Activated CD4-positive, alpha-beta T cell treated with anti-CD3 and anti-CD28 coated beads, Interleukin-2, amount 10 ng/mL, durations not matched to agents 7 days and 5 days (primary cell): ENCODE measurements around the gene SLC6A6. TPM values are rescaled to one million over a fixed set of nuclear protein-coding genes. Genes with fewer than 3 reads are reported as not detected.

ENCODE experiments used
- CTCF ChIA-PET: fragments of 350-600 bp; sonication (Branson Sonifier 250); formaldehyde crosslinking; loops from one replicate; lab custom pipeline; 2021; ENCODE audit warnings: antibody characterized with exemption; lab: Charles Lee
- POLR2A ChIA-PET: fragments of 350-600 bp; sonication (Branson Sonifier 250); formaldehyde crosslinking; loops from one replicate; lab custom pipeline; 2021; ENCODE audit warnings: antibody characterized with exemption; lab: Charles Lee
- DNase-seq: peaks from one replicate; pipeline ENCODE4 v3.0.0-alpha.2; 2020
- H3K27ac Mint-ChIP-seq: one replicate; pipeline ENCODE4 v1.8.0; 2021; ENCODE audit warnings: mild to moderate bottlenecking, moderate library complexity, mixed read lengths
- H3K27me3 Mint-ChIP-seq: one replicate; pipeline ENCODE4 v1.8.0; 2021; ENCODE audit warnings: mixed read lengths
- H3K36me3 Mint-ChIP-seq: one replicate; pipeline ENCODE4 v1.8.0; 2021; ENCODE audit warnings: low read depth, mixed read lengths
- H3K4me1 Mint-ChIP-seq: one replicate; pipeline ENCODE4 v1.8.0; 2021; ENCODE audit warnings: mixed read lengths
- H3K4me3 Mint-ChIP-seq: one replicate; pipeline ENCODE4 v1.8.0; 2021; ENCODE audit warnings: mild to moderate bottlenecking, moderate library complexity, mixed read lengths
- H3K9me3 Mint-ChIP-seq: one replicate; pipeline ENCODE4 v1.8.0; 2021; ENCODE audit warnings: mixed read lengths
- total RNA-seq, 2 experiments: library from RNA; stranded (reverse); gene quantifications; one replicate each; pipeline ENCODE4 v1.2.3, GENCODE V29; 2021

Gene SLC6A6
- total RNA-seq, 2 experiments from 2014 or later = 42.0 to 43.1 TPM

GRCh38 chr3:14376348-14377043, 25.9 kb upstream of the SLC6A6 start:
- H3K4me1 Mint-ChIP-seq = peaks cover 29% of the 10 kb centered on the region
- H3K36me3 Mint-ChIP-seq = no peaks in the 10 kb centered on the region
- H3K4me3 Mint-ChIP-seq = no peak overlapping the region
- ChIA-PET POLR2A (no interaction called here), CTCF (interaction anchor here (0.7 to 2.2 kb wide), 6 partner anchors 13 to 90 kb away, joined by 3 to 10 read pairs (median 4); no protein-coding TSS in a partner anchor)
- peaks cover 5% of the 10 kb centered on the region for H3K9me3 Mint-ChIP-seq
- peaks cover 2% of the 10 kb centered on the region for H3K27me3 Mint-ChIP-seq
- no peak for DNase-seq
- H3K27ac Mint-ChIP-seq = no peak overlapping the region

DNA sequence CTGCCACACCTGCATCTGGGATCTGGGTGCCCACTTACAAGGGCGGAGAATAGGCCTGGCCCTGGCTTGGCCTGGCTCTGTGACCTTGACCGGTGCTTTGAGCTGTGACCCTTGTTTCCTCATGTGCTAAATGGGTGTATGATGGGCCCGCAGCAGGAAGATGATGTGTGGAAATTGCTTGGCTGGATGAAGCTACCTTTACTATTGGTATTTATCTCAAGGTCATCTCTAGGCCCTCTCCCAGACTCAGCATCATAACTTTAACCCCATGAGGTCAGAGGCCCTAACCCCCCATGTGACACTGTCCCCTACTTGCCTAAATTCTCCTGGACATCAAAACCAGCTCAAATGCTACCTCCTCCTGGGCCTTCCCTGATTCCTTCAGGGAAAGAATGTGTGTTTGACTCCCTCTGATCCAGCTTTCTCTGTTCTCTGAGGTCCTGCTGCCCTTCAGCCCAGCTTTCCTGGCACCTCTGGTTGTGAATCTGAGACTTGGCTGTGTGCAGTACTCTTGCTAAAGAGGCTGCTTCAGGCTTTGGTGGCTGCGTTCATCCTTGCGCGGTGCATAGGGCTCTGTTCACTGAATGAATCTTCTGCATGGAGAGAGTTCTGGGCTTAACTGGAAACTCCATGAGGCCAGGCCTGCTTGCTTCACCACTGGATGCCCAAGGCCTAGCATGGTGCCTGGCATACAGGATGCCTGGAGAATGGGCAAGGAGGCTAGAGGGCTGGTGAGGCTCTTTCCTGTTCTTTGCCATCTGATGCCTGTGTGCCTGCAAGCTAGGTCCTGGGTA, 25.2 kb upstream of the SLC6A6 start:
- Mint-ChIP-seq H3K27ac (peak overlapping the region; percentile 80), H3K4me3 (no peak overlapping the region), H3K4me1 (peaks cover 29% of the 10 kb centered on the region), H3K36me3 (no peaks in the 10 kb centered on the region), H3K9me3 (peaks cover 5% of the 10 kb centered on the region), H3K27me3 (peaks cover 2% of the 10 kb centered on the region)
- CTCF ChIA-PET = interaction anchor here (0.7 to 2.2 kb wide), 8 partner anchors 12 to 135 kb away, joined by 3 to 10 read pairs (median 4); no protein-coding TSS in a partner anchor
- POLR2A ChIA-PET = no interaction called here
- DNase-seq = no peak

GRCh38 chr3:14377838-14378169, 24.6 kb upstream of the SLC6A6 start:
- POLR2A ChIA-PET = no interaction called here
- peaks cover 2% of the 10 kb centered on the region for H3K27me3 Mint-ChIP-seq
- peak; percentile 45 for DNase-seq
- CTCF ChIA-PET = interaction anchor here (1.0 to 2.2 kb wide), 8 partner anchors 8 to 135 kb away, joined by 3 to 10 read pairs (median 4); no protein-coding TSS in a partner anchor
- peaks cover 5% of the 10 kb centered on the region for H3K9me3 Mint-ChIP-seq
- H3K4me1 Mint-ChIP-seq = peaks cover 29% of the 10 kb centered on the region
- no peaks in the 10 kb centered on the region for H3K36me3 Mint-ChIP-seq
- H3K27ac Mint-ChIP-seq = peak overlapping the region; percentile 80
- no peak overlapping the region for H3K4me3 Mint-ChIP-seq

DNA sequence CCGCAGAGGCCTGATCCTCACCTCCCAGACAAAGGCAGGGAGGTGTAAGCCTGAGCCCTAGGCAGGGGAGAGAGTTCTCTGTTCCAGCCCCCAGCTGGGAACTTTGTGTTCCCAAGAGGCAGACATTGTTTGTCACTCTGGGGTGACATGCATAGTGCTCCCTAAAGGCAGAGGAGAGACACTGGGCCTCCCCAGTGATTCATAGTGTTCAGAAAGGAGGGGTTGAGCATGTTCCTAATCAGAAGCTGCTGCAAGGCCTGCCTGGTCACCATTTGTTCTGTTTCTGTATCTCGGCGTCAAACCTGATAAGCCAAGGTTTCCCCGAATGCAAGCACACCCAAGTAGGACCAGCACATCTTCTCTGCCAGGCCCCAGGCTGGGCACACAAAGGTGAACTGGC, 24.0 kb upstream of the SLC6A6 start:
- H3K36me3 Mint-ChIP-seq = no peaks in the 10 kb centered on the region
- H3K27me3 Mint-ChIP-seq = no peaks in the 10 kb centered on the region
- ChIA-PET POLR2A (interaction anchor here (0.6 kb wide), 1 partner anchor 927 kb away, joined by 3 read pairs; no protein-coding TSS in a partner anchor), CTCF (interaction anchor here (1.0 to 2.2 kb wide), 8 partner anchors 9 to 136 kb away, joined by 3 to 10 read pairs (median 4); no protein-coding TSS in a partner anchor)
- peaks cover 29% of the 10 kb centered on the region for H3K4me1 Mint-ChIP-seq
- peaks cover 5% of the 10 kb centered on the region for H3K9me3 Mint-ChIP-seq
- no peak for DNase-seq
- H3K4me3 Mint-ChIP-seq = no peak overlapping the region
- H3K27ac Mint-ChIP-seq = peak overlapping the region; percentile 80

DNA sequence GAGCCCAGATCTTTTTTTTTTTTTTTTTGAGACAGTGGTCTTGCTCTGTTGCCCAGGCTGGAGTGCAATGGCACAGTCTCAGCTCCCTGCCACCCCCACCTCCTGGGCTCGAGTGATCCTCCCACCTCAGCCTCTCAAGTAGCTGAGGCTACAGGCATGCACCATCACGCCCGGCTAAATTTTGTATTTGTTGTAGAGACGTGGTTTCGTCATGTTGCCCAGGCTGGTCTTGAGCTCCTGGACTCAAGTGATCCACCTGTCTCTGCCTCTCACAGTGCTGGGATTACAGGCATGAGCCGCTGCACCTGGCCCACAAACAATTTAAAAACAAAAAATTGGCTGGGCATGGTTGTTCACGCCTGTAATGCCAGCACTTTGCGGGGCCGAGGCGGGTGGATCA, 22.6 kb upstream of the SLC6A6 start:
- POLR2A ChIA-PET = no interaction called here

DNA sequence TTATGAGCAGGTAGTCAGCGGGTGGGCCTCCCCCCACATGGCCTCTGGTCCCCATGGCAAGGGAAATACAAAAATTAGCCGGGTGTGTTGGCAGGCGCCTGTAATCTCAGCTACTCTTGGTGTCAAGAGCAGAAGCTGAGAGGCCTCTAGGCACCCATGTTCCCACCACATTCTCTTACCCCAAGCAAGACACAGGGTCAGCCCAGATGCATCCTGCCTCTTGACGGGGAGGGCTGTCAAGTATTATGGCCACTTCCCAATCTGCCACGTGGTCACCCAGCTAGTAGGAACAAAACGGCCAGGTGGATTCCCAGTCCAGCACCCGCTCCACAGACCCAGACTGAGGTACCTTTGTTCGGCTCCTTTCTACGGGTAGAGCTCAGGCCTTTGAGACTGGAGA, 16.2 kb upstream of the SLC6A6 start:
- peaks cover 18% of the 10 kb centered on the region for H3K27me3 Mint-ChIP-seq
- H3K36me3 Mint-ChIP-seq = no peaks in the 10 kb centered on the region
- H3K4me1 Mint-ChIP-seq = no peaks in the 10 kb centered on the region
- no peak overlapping the region for H3K4me3 Mint-ChIP-seq
- no peak overlapping the region for H3K27ac Mint-ChIP-seq
- DNase-seq = no peak
- POLR2A ChIA-PET = no interaction called here
- CTCF ChIA-PET = interaction anchor here (0.5 to 1.2 kb wide), 2 partner anchors 20 to 28 kb away, joined by 3 to 4 read pairs; no protein-coding TSS in a partner anchor
- no peaks in the 10 kb centered on the region for H3K9me3 Mint-ChIP-seq

More for the DNA sequence above, 22.6 kb upstream of the SLC6A6 start:
- no peaks in the 10 kb centered on the region for H3K27me3 Mint-ChIP-seq
- H3K9me3 Mint-ChIP-seq = peaks cover 5% of the 10 kb centered on the region
- CTCF ChIA-PET = interaction anchor here (0.6 to 1.4 kb wide), 5 partner anchors 9 to 240 kb away, joined by 3 read pairs; no protein-coding TSS in a partner anchor
- no peak overlapping the region for H3K4me3 Mint-ChIP-seq
- no peaks in the 10 kb centered on the region for H3K36me3 Mint-ChIP-seq
- H3K4me1 Mint-ChIP-seq = peaks cover 29% of the 10 kb centered on the region
- H3K27ac Mint-ChIP-seq = no peak overlapping the region
- no peak for DNase-seq

GRCh38 chr3:14388201-14388600, 14.2 kb upstream of the SLC6A6 start:
- no peak for DNase-seq
- CTCF ChIA-PET = interaction anchor here (0.6 to 2.0 kb wide), 4 partner anchors 11 to 261 kb away, joined by 3 to 6 read pairs (median 5); no protein-coding TSS in a partner anchor
- Mint-ChIP-seq H3K4me1 (no peaks in the 10 kb centered on the region), H3K4me3 (no peak overlapping the region), H3K9me3 (no peaks in the 10 kb centered on the region), H3K27me3 (peaks cover 18% of the 10 kb centered on the region), H3K27ac (no peak overlapping the region), H3K36me3 (no peaks in the 10 kb centered on the region)
- POLR2A ChIA-PET = no interaction called here

GRCh38 chr3:14389166-14389606, 13.2 kb upstream of the SLC6A6 start:
- POLR2A ChIA-PET = no interaction called here
- no peak for DNase-seq
- H3K9me3 Mint-ChIP-seq = no peaks in the 10 kb centered on the region

DNA sequence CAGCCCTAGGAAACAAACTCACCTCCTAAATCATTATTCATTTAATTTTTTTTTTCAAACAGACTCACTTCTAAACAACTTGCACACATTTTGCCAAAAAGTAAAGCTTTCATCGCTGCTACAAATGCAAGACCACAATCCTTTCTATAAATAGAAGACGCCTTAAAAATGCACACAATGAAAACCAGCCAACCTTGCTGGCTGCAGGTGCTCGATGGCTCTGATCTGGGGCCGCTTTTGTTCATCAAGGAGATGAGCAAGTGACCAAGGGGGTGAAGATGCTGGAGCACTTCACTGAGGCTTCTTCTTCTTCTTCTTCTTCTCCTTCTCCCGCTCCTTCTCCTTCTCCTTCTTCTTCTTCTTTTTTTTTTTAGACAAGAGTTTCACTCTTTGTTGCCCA, 12.7 kb upstream of the SLC6A6 start:
- CTCF ChIA-PET = interaction anchor here (0.6 to 1.9 kb wide), 3 partner anchors 12 to 1250 kb away, joined by 3 to 4 read pairs (median 3); no protein-coding TSS in a partner anchor
- no peaks in the 10 kb centered on the region for H3K36me3 Mint-ChIP-seq
- no peaks in the 10 kb centered on the region for H3K9me3 Mint-ChIP-seq

More at GRCh38 chr3:14389166-14389606, 13.2 kb upstream of the SLC6A6 start:
- CTCF ChIA-PET = interaction anchor here (1.9 to 2.0 kb wide), 2 partner anchors 10 to 11 kb away, joined by 4 to 6 read pairs; no protein-coding TSS in a partner anchor
- H3K27me3 Mint-ChIP-seq = peaks cover 18% of the 10 kb centered on the region
- H3K36me3 Mint-ChIP-seq = no peaks in the 10 kb centered on the region
- H3K4me3 Mint-ChIP-seq = no peak overlapping the region
- H3K27ac Mint-ChIP-seq = no peak overlapping the region
- no peaks in the 10 kb centered on the region for H3K4me1 Mint-ChIP-seq

DNA sequence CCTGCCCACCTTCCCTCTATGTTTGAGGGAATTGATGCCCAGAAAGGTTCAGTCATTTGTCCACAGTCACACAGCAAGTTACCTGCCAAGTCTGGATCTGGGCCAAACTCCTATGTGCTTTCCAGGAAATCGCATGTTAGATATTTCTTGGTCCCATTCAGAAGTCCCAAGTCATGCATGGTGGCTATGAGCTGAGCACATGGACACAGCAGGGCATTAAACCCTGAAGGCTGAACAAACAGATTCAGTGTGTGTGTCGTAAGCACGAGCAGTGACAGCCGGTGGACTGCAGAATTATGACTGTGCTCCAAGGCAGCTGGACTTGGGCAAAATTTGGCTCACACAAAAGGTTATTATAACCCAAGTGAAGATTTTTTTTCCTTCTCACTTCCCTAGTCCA, 11.4 kb upstream of the SLC6A6 start:
- H3K36me3 Mint-ChIP-seq = no peaks in the 10 kb centered on the region
- H3K9me3 Mint-ChIP-seq = no peaks in the 10 kb centered on the region
- DNase-seq = no peak
- peaks cover 16% of the 10 kb centered on the region for H3K27me3 Mint-ChIP-seq
- ChIA-PET POLR2A (no interaction called here), CTCF (interaction anchor here (0.6 to 1.7 kb wide), 3 partner anchors 12 to 19 kb away, joined by 3 to 10 read pairs (median 3); no protein-coding TSS in a partner anchor)
- no peak overlapping the region for H3K27ac Mint-ChIP-seq
- H3K4me3 Mint-ChIP-seq = no peak overlapping the region
- peaks cover under 1% of the 10 kb centered on the region for H3K4me1 Mint-ChIP-seq

More for the DNA sequence above, 12.7 kb upstream of the SLC6A6 start:
- Mint-ChIP-seq H3K4me1 (no peaks in the 10 kb centered on the region), H3K27ac (no peak overlapping the region), H3K27me3 (peaks cover 18% of the 10 kb centered on the region), H3K4me3 (no peak overlapping the region)
- POLR2A ChIA-PET = no interaction called here
- no peak for DNase-seq

GRCh38 chr3:14392231-14392630, 10.2 kb upstream of the SLC6A6 start:
- H3K9me3 Mint-ChIP-seq = no peaks in the 10 kb centered on the region
- peaks cover 16% of the 10 kb centered on the region for H3K27me3 Mint-ChIP-seq
- DNase-seq = no peak
- no peaks in the 10 kb centered on the region for H3K36me3 Mint-ChIP-seq
- ChIA-PET CTCF (interaction anchor here (1.7 kb wide), 1 partner anchor 14 kb away, joined by 10 read pairs; no protein-coding TSS in a partner anchor), POLR2A (no interaction called here)
- H3K27ac Mint-ChIP-seq = no peak overlapping the region
- no peak overlapping the region for H3K4me3 Mint-ChIP-seq
- peaks cover 9% of the 10 kb centered on the region for H3K4me1 Mint-ChIP-seq

DNA sequence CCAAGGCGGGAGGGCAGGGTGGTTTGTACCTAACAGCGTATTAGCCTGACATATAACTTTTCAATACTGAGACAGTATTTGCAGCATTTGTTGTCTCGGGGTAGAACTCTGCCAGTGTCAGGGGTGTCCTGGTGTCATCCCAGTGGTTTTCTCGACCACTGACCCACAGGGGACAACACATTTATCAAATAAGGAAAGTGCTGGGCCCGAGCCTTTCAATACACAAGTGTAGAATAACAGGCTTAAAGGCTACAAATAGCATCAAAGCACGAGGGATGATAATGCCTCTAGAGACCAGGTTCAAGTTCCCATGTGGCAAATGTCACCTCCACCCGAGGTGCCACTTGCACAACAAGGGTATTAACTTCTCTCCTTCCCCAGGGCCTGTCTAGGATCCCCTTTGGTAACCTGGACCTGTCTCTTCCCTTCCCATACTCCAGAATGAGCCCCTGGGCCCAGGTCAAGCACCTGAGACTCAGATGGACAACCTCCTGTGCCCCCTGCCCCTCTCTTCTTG, 9.5 kb upstream of the SLC6A6 start:
- H3K9me3 Mint-ChIP-seq = no peaks in the 10 kb centered on the region
- H3K27ac Mint-ChIP-seq = no peak overlapping the region
- H3K36me3 Mint-ChIP-seq = no peaks in the 10 kb centered on the region
- DNase-seq = no peak
- no peak overlapping the region for H3K4me3 Mint-ChIP-seq
- ChIA-PET CTCF (no interaction called here), POLR2A (no interaction called here)
- peaks cover 15% of the 10 kb centered on the region for H3K4me1 Mint-ChIP-seq
- peaks cover 16% of the 10 kb centered on the region for H3K27me3 Mint-ChIP-seq
